GM12873 (cell line): Measurements from ENCODE around the gene ABL1.

ENCODE experiments used
- TF ChIP-seq, protein P1 (sequence below): IDR thresholded peaks from 2 replicates; pipeline ENCODE4 v1.5.1; 2012; ENCODE audit warnings: low read depth, mild to moderate bottlenecking, moderate library complexity, low read length, control low read depth; ENCODE audit not compliant: insufficient read depth; ENCODE audit errors: missing control alignments

ABL1 gene

DNA sequence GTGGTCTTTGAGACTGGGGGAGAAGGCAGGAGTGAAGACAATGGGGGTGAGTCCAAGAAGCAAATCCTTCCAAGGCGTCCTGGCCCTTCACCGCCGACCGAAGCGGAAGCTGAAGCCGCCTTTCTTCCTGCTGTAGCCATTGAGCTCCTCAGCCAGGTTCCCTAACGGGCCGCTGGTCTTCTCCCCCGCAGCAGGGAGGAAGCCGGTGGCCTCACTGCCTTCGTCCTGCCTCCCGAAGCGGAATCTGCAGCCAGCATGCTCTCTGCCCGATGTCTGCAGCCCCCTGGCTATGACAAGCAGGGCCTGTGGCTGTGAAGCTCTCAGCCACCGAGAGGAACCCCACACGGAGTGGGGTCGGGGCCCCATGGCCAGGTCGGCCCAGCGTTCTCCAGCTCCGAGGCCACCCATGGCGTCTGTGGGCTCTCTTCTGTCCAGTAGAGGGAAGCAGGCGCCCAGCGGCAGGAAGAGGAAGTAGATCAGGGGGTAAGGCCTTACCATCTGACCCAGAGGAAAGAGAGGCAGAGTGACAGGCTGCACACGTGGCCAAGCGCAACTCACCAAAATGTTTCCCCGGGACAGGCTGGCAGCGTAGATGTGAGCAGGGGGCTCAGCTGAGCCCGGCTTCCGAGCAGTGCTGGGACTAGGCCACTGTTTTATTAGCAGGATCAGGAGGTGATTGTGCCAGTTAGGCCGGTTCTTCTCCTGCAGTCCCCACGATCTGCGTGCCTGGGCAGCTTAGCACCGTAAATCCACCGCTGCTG, 58.5 kb downstream of the ABL1 start:
- TF ChIP-seq, protein P1, sequence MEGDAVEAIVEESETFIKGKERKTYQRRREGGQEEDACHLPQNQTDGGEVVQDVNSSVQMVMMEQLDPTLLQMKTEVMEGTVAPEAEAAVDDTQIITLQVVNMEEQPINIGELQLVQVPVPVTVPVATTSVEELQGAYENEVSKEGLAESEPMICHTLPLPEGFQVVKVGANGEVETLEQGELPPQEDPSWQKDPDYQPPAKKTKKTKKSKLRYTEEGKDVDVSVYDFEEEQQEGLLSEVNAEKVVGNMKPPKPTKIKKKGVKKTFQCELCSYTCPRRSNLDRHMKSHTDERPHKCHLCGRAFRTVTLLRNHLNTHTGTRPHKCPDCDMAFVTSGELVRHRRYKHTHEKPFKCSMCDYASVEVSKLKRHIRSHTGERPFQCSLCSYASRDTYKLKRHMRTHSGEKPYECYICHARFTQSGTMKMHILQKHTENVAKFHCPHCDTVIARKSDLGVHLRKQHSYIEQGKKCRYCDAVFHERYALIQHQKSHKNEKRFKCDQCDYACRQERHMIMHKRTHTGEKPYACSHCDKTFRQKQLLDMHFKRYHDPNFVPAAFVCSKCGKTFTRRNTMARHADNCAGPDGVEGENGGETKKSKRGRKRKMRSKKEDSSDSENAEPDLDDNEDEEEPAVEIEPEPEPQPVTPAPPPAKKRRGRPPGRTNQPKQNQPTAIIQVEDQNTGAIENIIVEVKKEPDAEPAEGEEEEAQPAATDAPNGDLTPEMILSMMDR, result no peak

DNA sequence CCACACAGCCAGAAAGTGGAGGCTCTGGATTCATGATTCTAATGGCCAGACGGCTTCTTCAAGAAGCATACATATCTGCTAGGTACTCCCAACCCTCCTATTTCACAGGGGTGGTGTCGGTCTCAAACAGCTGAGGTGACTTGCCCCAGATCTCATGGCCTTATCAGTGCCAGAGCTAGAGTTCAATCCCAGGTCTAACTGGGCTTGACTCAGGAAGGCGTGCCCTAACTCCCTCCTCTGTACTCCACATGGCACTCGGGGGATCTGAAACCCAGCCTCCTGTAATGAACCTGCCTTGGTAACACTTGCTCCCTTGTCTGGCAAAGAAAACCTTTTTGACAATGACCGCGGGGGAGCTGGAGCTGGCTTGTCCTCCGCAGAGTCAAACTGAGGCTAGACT, 59.5 kb downstream of the ABL1 start:
- TF ChIP-seq, protein P1, result no peak

DNA sequence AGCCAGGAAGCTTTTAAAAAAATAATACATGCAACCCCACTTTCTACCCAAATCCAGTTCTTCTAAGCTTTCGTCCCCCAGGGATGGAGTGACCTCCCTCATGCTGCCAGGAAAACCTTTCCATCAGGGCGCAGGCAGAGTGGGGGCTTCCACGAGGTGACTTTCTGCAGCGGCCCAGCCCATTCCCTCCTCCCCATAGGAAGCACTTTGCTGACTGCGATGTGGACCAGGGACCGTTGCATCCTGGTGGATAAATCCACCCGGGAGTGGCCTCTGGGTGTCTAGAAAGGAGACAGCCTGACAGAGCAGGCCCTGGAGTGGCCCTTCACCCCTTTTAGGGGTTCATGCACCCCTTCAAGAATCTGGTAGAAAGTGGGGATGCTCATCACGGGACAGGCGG, 60.0 kb downstream of the ABL1 start:
- TF ChIP-seq, protein P1, result no peak

DNA sequence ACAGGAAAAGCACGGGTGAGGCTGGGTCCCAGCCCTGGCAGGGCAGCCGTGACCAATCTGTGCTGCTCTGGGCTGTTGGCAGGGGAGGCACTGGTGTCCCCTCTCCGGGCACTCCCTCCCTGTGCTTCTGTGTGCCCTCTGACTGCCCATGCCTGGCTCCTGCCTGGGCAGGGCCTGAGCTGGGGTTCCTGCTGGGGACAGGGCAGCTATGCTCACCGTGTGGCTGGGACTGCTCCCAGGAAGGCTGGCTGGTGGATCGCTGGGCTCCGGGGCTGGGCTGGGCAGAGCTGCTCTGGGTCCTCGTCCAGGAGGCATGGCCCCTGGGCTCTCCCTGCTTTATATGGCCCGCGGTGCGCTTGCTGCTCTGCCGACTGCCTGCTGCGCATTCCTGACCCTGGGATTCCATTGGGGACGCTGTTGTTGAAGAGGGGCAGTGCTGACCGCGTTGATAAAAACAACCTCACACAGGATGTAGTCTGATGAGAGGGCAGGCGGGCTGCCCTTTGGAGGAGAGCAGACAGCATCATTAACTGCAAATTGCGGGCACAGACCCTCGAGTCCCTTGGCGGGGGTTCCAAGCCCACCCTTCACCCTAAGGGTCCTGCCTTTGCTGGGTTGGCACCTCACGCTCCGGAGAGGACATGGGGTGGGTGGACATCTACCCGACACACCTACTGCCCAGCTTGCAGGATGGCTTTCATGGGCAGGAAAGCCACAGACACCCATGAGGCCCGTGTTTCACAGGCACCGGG, 60.6 kb downstream of the ABL1 start:
- TF ChIP-seq, protein P1, result no peak

DNA sequence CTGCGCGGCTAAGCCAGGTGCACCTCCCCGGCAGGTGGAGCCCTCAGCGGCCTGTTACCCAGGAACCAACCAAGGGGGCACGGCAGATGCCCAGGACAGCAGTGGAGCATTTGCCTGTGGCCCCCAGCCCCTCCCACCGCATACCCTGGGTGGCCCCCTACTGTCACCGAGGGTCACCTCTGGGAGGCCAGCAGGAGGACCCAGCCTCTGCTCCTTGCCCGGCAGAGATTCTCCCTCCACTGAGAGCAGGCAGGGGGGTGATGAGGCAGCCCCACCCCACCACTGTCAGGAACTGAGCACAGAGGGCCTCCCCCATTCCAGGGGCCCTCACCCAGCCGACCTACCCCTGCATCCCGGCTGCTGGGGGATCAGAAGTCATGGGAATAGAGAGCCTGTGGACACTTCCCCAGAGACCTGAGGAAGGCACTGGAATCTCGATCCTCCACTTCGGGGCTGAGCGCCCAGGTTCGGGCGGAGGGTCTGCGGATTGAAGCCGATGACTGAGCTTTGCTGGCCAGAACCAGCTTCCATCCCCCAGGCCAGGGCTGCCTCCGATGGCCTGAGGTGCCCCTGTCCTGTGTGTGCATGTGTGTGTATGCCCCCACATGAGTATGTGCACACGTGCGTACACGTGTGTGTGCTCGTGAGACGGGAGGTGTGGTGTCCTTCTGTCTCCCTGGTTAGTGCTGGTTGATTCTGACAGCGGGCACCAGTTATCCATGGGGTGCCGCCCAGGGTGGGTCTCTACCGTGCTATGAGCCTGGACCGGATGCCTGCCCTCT, 61.4 kb downstream of the ABL1 start, which contains the start of gene QRFP:
Gene QRFP, minus strand, starts transcription at position 580 of the 782 bp plus-strand sequence. CDS start 2,974 bp downstream, outside the sequence.
- TF ChIP-seq, protein P1, result no peak

DNA sequence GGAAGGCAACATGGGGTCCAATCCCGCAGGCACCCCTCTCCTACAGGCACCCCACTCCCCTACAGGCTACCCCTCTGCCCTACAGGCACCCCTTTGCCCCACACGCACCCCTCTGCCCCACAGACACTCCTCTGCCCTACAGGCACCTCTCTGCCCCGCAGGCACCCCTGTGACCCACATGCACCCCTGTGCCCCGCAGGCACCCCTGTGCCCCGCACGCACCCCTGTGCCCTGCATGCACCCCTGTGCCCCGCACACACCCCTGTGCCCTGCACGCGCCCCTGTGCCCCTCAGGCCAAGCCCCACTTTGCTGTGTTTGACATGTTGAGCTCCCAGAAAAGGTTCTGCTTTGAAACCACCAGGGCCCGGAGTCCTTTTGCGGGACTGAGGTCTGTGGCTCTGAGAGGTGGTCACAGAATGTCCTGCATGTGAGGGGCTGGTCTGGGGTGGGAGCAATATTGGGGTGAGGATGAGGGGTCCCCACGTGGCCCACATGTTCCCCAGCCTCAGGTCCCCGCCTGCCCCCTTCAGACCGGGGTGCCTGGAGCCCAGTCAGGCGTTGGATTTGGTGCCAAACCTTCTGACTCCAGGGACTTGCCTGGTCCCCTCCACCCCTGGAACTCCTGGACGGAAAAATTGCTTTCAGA, 62.2 kb downstream of the ABL1 start:
- TF ChIP-seq, protein P1, result no peak
